Measurements from ENCODE around the gene TTC38. TPM values are rescaled to one million over a fixed set of nuclear protein-coding genes. Genes with fewer than 3 reads are reported as not detected.
"Not testable (repeated sequence)": the region's sequence is repeated elsewhere in the genome, so short reads cannot be mapped to it uniquely, and the experiment has no call there.

Gene TTC38
- total and polyA plus RNA-seq, 12 donors = 24.0 to 111 (median 39.7) TPM

GRCh38 chr22:46263216-46263590, 4.6 kb upstream of the TTC38 start, which contains the start of gene PKDREJ:
Gene PKDREJ (minus strand): TSS chr22:46263343. CDS start chr22:46263322, 21 bp downstream.
- Histone ChIP-seq H3K4me1 (replicated peaks in 1 of 2) (peaks cover 10% of the 10 kb centered on the region in 2 donors), H3K36me3 (replicated peaks in 1 of 2) (no peaks in the 10 kb centered on the region), H3K9me3 (replicated peaks in 1 of 3) (no peaks in the 10 kb centered on the region), H3K27ac (no peak within 1 kb of the TSS), H3K27me3 (no peaks in the 10 kb centered on the region), H3K4me3 (peak within 1 kb of the TSS in 1 of 4 donors; percentile 46)
- WGBS, 4 donors = 51 to 88% (median 66%) methylated on average over 15 to 30 of the region's 30 CpGs
- no peak for DNase-seq
- intact Hi-C loops (cut with DNase I) = no loop called here
- no peak for TF ChIP-seq POLR2A (IDR thresholded peaks at IDR 0.05)
- no peak for TF ChIP-seq CTCF (IDR thresholded peaks at IDR 0.05)

DNA sequence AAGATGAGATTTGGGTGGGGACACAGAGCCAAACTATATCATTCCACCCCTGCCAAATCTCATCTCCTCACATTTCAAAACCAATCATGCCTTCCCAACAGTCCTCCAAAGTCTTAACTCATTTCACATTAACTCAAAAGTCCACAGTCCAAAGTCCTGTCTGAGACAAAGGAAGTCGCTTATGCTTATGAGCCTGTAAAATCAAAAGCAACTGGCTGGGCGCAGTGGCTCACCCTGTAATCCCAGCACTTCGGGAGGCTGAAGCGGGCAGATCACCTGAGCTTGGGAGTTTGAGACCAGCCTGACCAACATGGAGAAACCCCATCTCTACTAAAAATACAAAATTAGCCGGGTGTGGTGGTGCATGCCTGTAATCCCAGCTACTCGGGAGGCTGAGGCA, 3.3 kb upstream of the TTC38 start:
- intact Hi-C loops (cut with DNase I); DNase-seq: not testable (repeated sequence)
- 91 to 99% (median 95%) methylated on average over 5 to 6 of the region's 6 CpGs for WGBS, 4 donors

DNA sequence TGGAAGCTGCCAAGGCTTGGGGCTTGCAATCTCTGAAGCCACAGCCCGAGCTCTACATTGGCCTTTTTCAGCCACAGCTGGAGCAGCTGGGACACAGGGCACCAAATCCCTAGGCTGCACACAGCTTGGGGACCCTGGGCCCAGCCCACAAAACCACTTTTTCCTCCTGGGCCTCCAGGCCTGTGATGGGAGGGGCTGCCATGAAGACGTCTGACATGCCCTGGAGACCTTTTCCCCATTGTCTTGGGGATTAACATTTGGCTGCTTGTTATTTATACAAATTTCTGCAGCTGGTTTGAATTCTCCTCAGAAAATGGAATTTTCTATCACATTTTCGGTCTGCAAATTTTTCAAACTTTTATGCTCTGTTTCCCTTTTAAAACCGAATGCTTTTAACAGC, 2.2 kb upstream of the TTC38 start:
- H3K27ac ChIP-seq; intact Hi-C loops (cut with DNase I); H3K27me3 ChIP-seq; DNase-seq; H3K4me3 ChIP-seq; H3K36me3 ChIP-seq (replicated peaks in 1 of 2); H3K9me3 ChIP-seq (replicated peaks in 1 of 3): not testable (repeated sequence)
- 82 to 95% (median 92%) methylated on average over 4 of the region's 4 CpGs for WGBS, 4 donors
- H3K4me1 ChIP-seq (replicated peaks in 1 of 2) = peaks cover 16 to 25% of the 10 kb centered on the region in 2 donors

More for the DNA sequence above, 3.3 kb upstream of the TTC38 start:
- not testable (repeated sequence) for H3K27me3 ChIP-seq; H3K27ac ChIP-seq; H3K4me3 ChIP-seq; H3K9me3 ChIP-seq (replicated peaks in 1 of 3); H3K36me3 ChIP-seq (replicated peaks in 1 of 2)
- H3K4me1 ChIP-seq (replicated peaks in 1 of 2) = peaks cover 16 to 24% of the 10 kb centered on the region in 2 donors

- peak in 1 of 7 donors; percentile 11 for DNase-seq
- WGBS, 4 donors = 69 to 79% (median 74%) methylated on average over 8 to 11 of the region's 11 CpGs
- Histone ChIP-seq H3K4me1 (replicated peaks in 1 of 2) (peaks cover 16 to 25% of the 10 kb centered on the region in 2 donors), H3K36me3 (replicated peaks in 1 of 2) (peaks cover 0 to 30% of the 10 kb centered on the region in 2 donors), H3K27ac (peak overlapping the region in 2 of 5 donors; percentile 4 to 12), H3K4me3 (peak overlapping the region in 1 of 4 donors; percentile 73), H3K9me3 (replicated peaks in 1 of 3) (no peaks in the 10 kb centered on the region), H3K27me3 (no peaks in the 10 kb centered on the region)
- TF ChIP-seq POLR2A (IDR thresholded peaks at IDR 0.05) (no peak), CTCF (IDR thresholded peaks at IDR 0.05) (no peak)
- intact Hi-C loops (cut with DNase I) = no loop called here
These were observed 1.8 kb downstream of the TTC38 start for GRCh38 chr22:46269564-46269963.

DNA sequence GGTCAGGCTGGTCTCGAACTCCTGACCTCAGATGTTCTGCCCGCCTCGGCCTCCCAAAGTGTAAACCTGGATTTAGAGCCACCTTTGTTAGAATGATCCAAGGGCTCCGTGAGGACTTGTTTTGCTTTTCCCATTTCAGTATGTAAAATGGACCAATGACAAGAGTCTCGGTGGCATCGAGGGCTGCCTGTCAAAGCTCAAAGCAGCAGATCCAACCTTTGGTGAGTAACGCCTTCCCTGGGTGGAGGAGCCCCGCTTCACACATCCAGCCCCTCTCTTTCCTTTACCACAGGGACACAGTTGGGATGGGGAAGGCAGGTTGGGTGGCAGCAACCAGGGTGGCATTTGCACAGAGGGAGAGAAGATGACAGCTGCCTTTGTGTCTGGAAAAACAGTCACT, 4.4 kb downstream of the TTC38 start:
- Histone ChIP-seq H3K4me3 (no peak overlapping the region), H3K27ac (no peak overlapping the region), H3K9me3 (replicated peaks in 1 of 3) (no peaks in the 10 kb centered on the region), H3K4me1 (replicated peaks in 1 of 2) (peaks cover 9 to 18% of the 10 kb centered on the region in 2 donors), H3K36me3 (replicated peaks in 1 of 2) (peaks cover 0 to 51% of the 10 kb centered on the region in 2 donors), H3K27me3 (no peaks in the 10 kb centered on the region)
- TF ChIP-seq CTCF (IDR thresholded peaks at IDR 0.05) (no peak), POLR2A (IDR thresholded peaks at IDR 0.05) (no peak)
- WGBS, 4 donors = 97 to 99% (median 97%) methylated on average over 8 of the region's 8 CpGs
- intact Hi-C loops (cut with DNase I) = no loop called here
- peak in 1 of 7 donors; percentile 5 for DNase-seq
